IMR-90 (cell line): ENCODE measurements around the gene AMPD3. TPM values are rescaled to one million over a fixed set of nuclear protein-coding genes. Genes with fewer than 3 reads are reported as not detected.

Experiments
- ATAC-seq: fragments of 200-7000 bp; cut with Tn5 transposase; 2 replicates; pipeline ENCODE4 v1.9.1; 2020; ENCODE audit warnings: low read depth, mild to moderate bottlenecking, moderate library complexity
- BruUV-seq: library from RNA; stranded (reverse); fragments of 400-500 nt; replicated peaks from 2 replicates; lab custom pipeline; 2021; lab: Mats Ljungman, UMichigan
- CTCF ChIA-PET: fragments of 300-600 bp; formaldehyde crosslinking; extraction: SDS; loops from one replicate; lab custom pipeline; 2021; ENCODE audit warnings: antibody characterized with exemption; lab: Yijun Ruan, JAX
- POLR2A ChIA-PET: fragments of 300-600 bp; sonication (Branson Sonifier 250); formaldehyde crosslinking; loops from one replicate; lab custom pipeline; 2022; ENCODE audit warnings: antibody characterized with exemption; ENCODE audit not compliant: unreplicated experiment; lab: Charles Lee
- DNase-seq: peaks from one replicate; pipeline ENCODE4 v3.0.0; 2013
- H2AFZ ChIP-seq: replicated peaks from 2 replicates; pipeline ENCODE3; 2013; ENCODE audit warnings: low read length, mild to moderate bottlenecking; ENCODE audit not compliant: poor library complexity
- H2AK5ac ChIP-seq: 2 replicates; pipeline ENCODE4 v1.6.1; 2013; ENCODE audit warnings: low read depth, low read length, inconsistent platforms
- H2AK9ac ChIP-seq: replicated peaks from 2 replicates; pipeline ENCODE3; 2013; ENCODE audit warnings: mild to moderate bottlenecking, low read depth, low read length, moderate library complexity; ENCODE audit not compliant: poor library complexity
- H2BK120ac ChIP-seq: 2 replicates; pipeline ENCODE4 v1.6.1; 2013; ENCODE audit warnings: low read depth, low read length, inconsistent platforms
- H2BK15ac ChIP-seq: 3 replicates; pipeline ENCODE4 v1.6.1; 2013; ENCODE audit warnings: low read depth, low read length, inconsistent platforms
- H2BK20ac ChIP-seq: 2 replicates; pipeline ENCODE4 v1.6.1; 2013; ENCODE audit warnings: low read depth, mild to moderate bottlenecking, inconsistent platforms, low read length, moderate library complexity
- H2BK5ac ChIP-seq: 2 replicates; pipeline ENCODE4 v1.6.1; 2013; ENCODE audit warnings: mild to moderate bottlenecking, low read depth, low read length, inconsistent platforms; ENCODE audit not compliant: poor library complexity, severe bottlenecking
- H3K14ac ChIP-seq: replicated peaks from 2 replicates; pipeline ENCODE4 v1.6.1; 2013; ENCODE audit warnings: low read depth, low read length, inconsistent platforms
- H3K18ac ChIP-seq: 2 replicates; pipeline ENCODE4 v1.6.1; 2013; ENCODE audit warnings: low read depth, low read length, control low read depth
- H3K23ac ChIP-seq: 2 replicates; pipeline ENCODE4 v1.6.1; 2013; ENCODE audit warnings: low read depth, low read length, inconsistent platforms
- H3K27ac ChIP-seq: 2 replicates; pipeline ENCODE4 v1.5.1; 2013; ENCODE audit warnings: mild to moderate bottlenecking, control low read depth, low read length; ENCODE audit not compliant: insufficient read depth
- H3K27me3 ChIP-seq: 2 replicates; pipeline ENCODE4 v1.6.1; 2013; ENCODE audit warnings: low read length; ENCODE audit not compliant: control insufficient read depth, insufficient read depth
- H3K36me3 ChIP-seq: 2 replicates; pipeline ENCODE4 v1.6.1; 2013; ENCODE audit warnings: low read length, mixed read lengths; ENCODE audit not compliant: control insufficient read depth, insufficient read depth
- H3K4ac ChIP-seq: 2 replicates; pipeline ENCODE4 v1.6.1; 2013; ENCODE audit warnings: low read depth, low read length, inconsistent platforms
- H3K4me1 ChIP-seq: 2 replicates; pipeline ENCODE4 v1.6.1; 2013; ENCODE audit warnings: low read length, mixed read lengths; ENCODE audit not compliant: control insufficient read depth, insufficient read depth
- H3K4me2 ChIP-seq: 2 replicates; pipeline ENCODE4 v1.6.1; 2013; ENCODE audit warnings: low read depth, mild to moderate bottlenecking, control low read depth, low read length, moderate library complexity
- H3K4me3 ChIP-seq: 2 replicates; pipeline ENCODE4 v1.5.1; 2013; ENCODE audit warnings: low read depth, mild to moderate bottlenecking, control low read depth, low read length, moderate library complexity; ENCODE audit not compliant: insufficient read depth
- H3K56ac ChIP-seq: 2 replicates; pipeline ENCODE4 v1.6.1; 2013; ENCODE audit warnings: low read length, inconsistent platforms; ENCODE audit not compliant: insufficient read depth; ENCODE audit errors: extremely low read depth
- H3K79me1 ChIP-seq, 2 experiments: 2 replicates each; pipeline ENCODE4 v1.6.1; 2013; ENCODE audit warnings: low read length in 2 of 2, inconsistent platforms in 1 of 2, low read depth in 1 of 2
- H3K9ac ChIP-seq: 2 replicates; pipeline ENCODE4 v1.6.1; 2013; ENCODE audit warnings: low read depth, low read length, control low read depth
- H3K9me1 ChIP-seq: 2 replicates; pipeline ENCODE4 v1.6.1; 2013; ENCODE audit warnings: low read length, inconsistent platforms; ENCODE audit not compliant: insufficient read depth
- H3K9me3 ChIP-seq: 2 replicates; pipeline ENCODE4 v1.6.1; 2013; ENCODE audit warnings: low read length; ENCODE audit not compliant: control insufficient read depth, insufficient read depth
- H4K20me1 ChIP-seq: 2 replicates; pipeline ENCODE4 v1.6.1; 2013; ENCODE audit warnings: low read length, inconsistent platforms; ENCODE audit not compliant: insufficient read depth
- H4K5ac ChIP-seq: 2 replicates; pipeline ENCODE4 v1.6.1; 2013; ENCODE audit warnings: mild to moderate bottlenecking, low read depth, low read length, control low read depth
- H4K8ac ChIP-seq, 2 experiments: 2 replicates each; pipeline ENCODE4 v1.6.1; 2013; ENCODE audit warnings: low read depth in 2 of 2, low read length in 2 of 2, control low read depth in 1 of 2, inconsistent platforms in 1 of 2
- H4K91ac ChIP-seq: 2 replicates; pipeline ENCODE4 v1.6.1; 2013; ENCODE audit warnings: low read depth, low read length, inconsistent platforms; ENCODE audit not compliant: insufficient read depth
- FOS ChIP-seq: fragments of 150-350 bp; IDR thresholded peaks from 2 replicates; pipeline ENCODE4 v1.6.1; 2016; ENCODE audit warnings: low read depth, low read length
- RAD21 ChIP-seq: IDR thresholded peaks from 2 replicates; pipeline ENCODE4 v1.6.1; 2012; ENCODE audit warnings: low read length, improper control_type of control experiment
- WGBS, 2 experiments: methylation state at CpG; one replicate each; pipeline versions ENCODE4 v1.1.5 to v1.1.7; 2013; ENCODE audit warnings: missing lambda C conversion rate in 2 of 2; ENCODE audit not compliant: insufficient read length in 1 of 2; ENCODE audit errors: extremely low coverage in 2 of 2; 5-methylcytosine and 5-hydroxymethylcytosine counted together
- dilution Hi-C: fragments of 300-500 bp; cut with HindIII; formaldehyde crosslinking; loops from one replicate; pipeline ENCODE4 v1.14.3; 2018; ENCODE audit warnings: low sequenced_read_pairs; ENCODE audit not compliant: unreplicated experiment
- in situ Hi-C: fragments of 300-500 bp; cut with MboI; formaldehyde crosslinking; loops from 3 replicates; pipeline ENCODE4 v1.14.3; 2019; ENCODE audit warnings: low sequenced_read_pairs, inconsistent platforms, mixed read lengths
- intact Hi-C: fragments of 100-400 bp; cut with micrococcal nuclease; formaldehyde crosslinking; loops from 2 replicates; pipeline ENCODE4 v1.10.0; 2022
- polyA plus RNA-seq, 3 experiments: library from polyadenylated mRNA; depleted of rRNA; stranded (reverse); fragments of >200 nt; gene quantifications; 2 replicates each; pipeline ENCODE4 v1.2.3, GENCODE V29; 2012; ENCODE audit warnings: low replicate concordance in 1 of 3
- total RNA-seq: library from RNA; depleted of rRNA; stranded (reverse); fragments of >200 nt; gene quantifications from 2 replicates; pipeline ENCODE4 v1.2.3, GENCODE V29; 2012

AMPD3 gene
- total and polyA plus RNA-seq, 2 of the 4 experiments (the other 2 are of a cell fraction): 8.6 to 12.1 TPM

DNA sequence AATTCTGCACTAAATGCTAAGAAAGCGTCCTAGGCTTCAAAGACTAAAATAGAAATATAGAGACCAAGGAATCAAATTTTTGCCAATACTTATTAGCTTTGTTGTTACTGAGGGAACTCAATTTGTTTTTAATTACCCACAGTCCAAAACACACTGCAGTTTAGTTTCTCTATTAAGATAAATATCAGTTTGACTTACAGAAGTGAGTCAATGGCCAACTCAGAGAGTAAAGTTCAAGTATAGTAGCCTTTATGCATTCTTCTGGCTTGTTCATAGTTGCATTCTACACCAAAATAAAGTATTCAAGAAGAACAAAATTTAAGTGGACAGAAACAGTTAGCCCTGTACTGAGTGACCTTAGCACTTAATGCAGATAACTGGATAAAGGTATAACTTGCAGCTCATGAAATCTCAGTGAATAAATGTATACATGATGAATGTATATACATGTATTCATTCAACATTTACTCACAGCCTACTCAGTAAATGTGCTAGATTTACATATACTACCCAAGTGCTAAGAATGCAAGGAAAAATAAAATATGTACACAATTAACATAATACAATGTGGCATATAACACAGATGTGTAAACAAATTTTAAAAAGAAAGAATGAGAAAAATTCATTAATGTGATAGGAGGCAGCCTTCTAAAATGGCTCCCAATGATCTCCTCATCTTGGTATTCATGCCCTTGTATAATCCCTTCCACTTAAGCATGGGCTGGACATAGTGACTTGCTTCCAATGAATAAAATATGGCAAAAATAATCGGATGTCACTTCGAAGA is 95.6 kb downstream of the AMPD3 start:
- DNase-seq (peak; percentile 82), ATAC-seq (peak; percentile 96)
- Histone ChIP-seq H3K18ac (peak overlapping the region; percentile 30; the same call in 1 of the 2 replicates), H3K27me3 (no peaks in the 10 kb centered on the region), H2BK15ac (peak overlapping the region; percentile 51; the same call in 1 of the 3 replicates), H3K79me1 (no peaks in the 10 kb centered on the region), H3K14ac (peak overlapping the region; percentile 71), H2BK5ac (peak overlapping the region; percentile 85), H2BK20ac (peak overlapping the region; percentile 72; the same call in 1 of the 2 replicates), H3K56ac (no peak overlapping the region), H3K23ac (no peak overlapping the region), H2AK9ac (no peak overlapping the region), H3K9ac (no peak overlapping the region), H3K9me3 (no peaks in the 10 kb centered on the region; the same call in 1 of the 2 replicates), H3K9me1 (no peaks in the 10 kb centered on the region), H3K4me3 (no peak overlapping the region), H3K4ac (peak overlapping the region; percentile 85; the same call in 1 of the 2 replicates), H3K4me1 (peaks cover 5% of the 10 kb centered on the region; the same call in 1 of the 2 replicates), H4K91ac (peak overlapping the region; percentile 36; the same call in 1 of the 2 replicates), H3K4me2 (peak overlapping the region; percentile 41; the same call in 1 of the 2 replicates), H3K27ac (peak overlapping the region; percentile 72; the same call in 1 of the 2 replicates), H3K36me3 (no peaks in the 10 kb centered on the region), H4K20me1 (no peaks in the 10 kb centered on the region), H2AFZ (no peak overlapping the region), H2BK120ac (peak overlapping the region; percentile 58), H2AK5ac (no peak overlapping the region), H4K8ac (peak overlapping the region in 1 of 2 experiments; percentile 10; a peak in 1 of 4 replicates), H4K5ac (no peak overlapping the region; the same call in 1 of the 2 replicates)
- WGBS, 2 experiments: no CpG with 5 or more reads among the region's 3 CpGs
- POLR2A ChIA-PET: interaction anchor here (0.6 kb wide), 1 partner anchor 246 kb away, joined by 9 read pairs; the partner anchor contains the start of gene ADM
- in situ Hi-C loops (no loop called here), intact Hi-C loops (no loop called here), dilution Hi-C loops (no loop called here)
- TF ChIP-seq RAD21: no peak
- peak; percentile 87 for TF ChIP-seq FOS
- BruUV-seq: no TSS peak
- CTCF ChIA-PET: no interaction called here
